DMS153 (cell line): ENCODE measurements around the gene REM1.
A peak's percentile ranks its signal among the peaks of the same experiment; 100 is the strongest.
"Not testable (repeated sequence)": the region's sequence is repeated elsewhere in the genome, so short reads cannot be mapped to it uniquely, and the experiment has no call there.

ENCODE experiments used
- DNase-seq: peaks from one replicate; lab custom pipeline; 2025; lab: John Stamatoyannopoulos, UW

The REM1 gene

GRCh38 chr20:31485450-31486339 is 10.6 kb downstream of the REM1 start:
- DNase-seq: no peak

GRCh38 chr20:31488115-31488514 is 13.0 kb downstream of the REM1 start:
- no peak for DNase-seq

GRCh38 chr20:31489152-31489551 is 14.1 kb downstream of the REM1 start:
- DNase-seq: no peak

GRCh38 chr20:31490752-31491151 is 15.7 kb downstream of the REM1 start:
- DNase-seq: no peak

GRCh38 chr20:31494131-31494530 is 19.0 kb downstream of the REM1 start:
- no peak for DNase-seq

GRCh38 chr20:31496761-31497295 is 21.7 kb downstream of the REM1 start:
- no peak for DNase-seq

- no peak for DNase-seq
Measured at GRCh38 chr20:31497838-31498540, 22.9 kb downstream of the REM1 start.

GRCh38 chr20:31500527-31500926 is 25.4 kb downstream of the REM1 start:
- no peak for DNase-seq

- DNase-seq: peak; percentile 4
Measured at GRCh38 chr20:31502884-31503673, 28.0 kb downstream of the REM1 start.

- DNase-seq: no peak
Measured at GRCh38 chr20:31505903-31506302, 30.8 kb downstream of the REM1 start.

- no peak for DNase-seq
Measured at GRCh38 chr20:31508517-31509244, 33.6 kb downstream of the REM1 start.

GRCh38 chr20:31514154-31515071 is 39.3 kb downstream of the REM1 start, which contains the start of gene HM13:
HM13 (plus strand) TSS chr20:31514442; CDS start chr20:31514552, 110 bp downstream.
- DNase-seq: peak; percentile 87

GRCh38 chr20:31515072-31515774 is 40.1 kb downstream of the REM1 start:
- DNase-seq: no peak

GRCh38 chr20:31515775-31516107 is 40.7 kb downstream of the REM1 start:
- no peak for DNase-seq

GRCh38 chr20:31516166-31516565 is 41.1 kb downstream of the REM1 start:
- DNase-seq: no peak

GRCh38 chr20:31516651-31517050 is 41.6 kb downstream of the REM1 start:
- no peak for DNase-seq

GRCh38 chr20:31517373-31517772 is 42.3 kb downstream of the REM1 start:
- no peak for DNase-seq

GRCh38 chr20:31521267-31521666 is 46.2 kb downstream of the REM1 start:
- not testable (repeated sequence) for DNase-seq

GRCh38 chr20:31522731-31523130 is 47.6 kb downstream of the REM1 start:
- no peak for DNase-seq
